ENCODE measurements around the gene TMEM171. TPM values are rescaled to one million over a fixed set of nuclear protein-coding genes. Genes with fewer than 3 reads are reported as not detected.
A peak's percentile ranks its signal among the peaks of the same experiment; 100 is the strongest.

The TMEM171 gene
- polyA plus RNA-seq, 1 donor (not counting 4 experiments of a cell fraction or from before 2014, with no cell fraction given), result 8.7 TPM

- dilution Hi-C loops (cut with MboI; ENCODE audit: extremely low pct_ligation_motif_present, low sequenced_read_pairs), result no loop called here
- H3K4me3 ChIP-seq (ENCODE audit: control insufficient read depth in 2 of 3, extremely low read depth in 1 of 3, insufficient read depth in 2 of 3, low read depth in 1 of 3, low read length in 3 of 3), result peak overlapping the region in 1 of 3 experiments; percentile 16
Measured at GRCh38 chr5:73122875-73123810, 2.8 kb downstream of the TMEM171 start.

GRCh38 chr5:73125289-73125688 is 4.9 kb downstream of the TMEM171 start:
- DNase-seq (ENCODE audit: low read depth, low spot score), result no peak
- TF ChIP-seq EZH2 (IDR thresholded peaks at IDR 0.05; ENCODE audit: low read length) (no peak), CTCF (optimal IDR thresholded peaks at IDR 0.05 in 1 of 3, IDR thresholded peaks at IDR 0.05 in 1 of 3, conservative IDR thresholded peaks at IDR 0.05 in 1 of 3; ENCODE audit: extremely low read depth in 1 of 3, insufficient read depth in 2 of 3, low read length in 3 of 3) (no peak)

More at GRCh38 chr5:73122875-73123810, 2.8 kb downstream of the TMEM171 start:
- Histone ChIP-seq H3K9me3 (ENCODE audit: control insufficient read depth, low read depth, low read length) (no peaks in the 10 kb centered on the region), H3K27ac (ENCODE audit: control insufficient read depth, insufficient read depth, low read length) (peak overlapping the region; percentile 48), H3K4me1 (ENCODE audit: control insufficient read depth, extremely low read depth, insufficient read depth, low read length) (peaks cover 22% of the 10 kb centered on the region), H3K79me2 (ENCODE audit: control insufficient read depth, insufficient read depth, low read length) (peaks cover 4% of the 10 kb centered on the region), H3K9ac (ENCODE audit: control insufficient read depth, extremely low read depth, insufficient read depth, low read length) (no peak overlapping the region), H2AFZ (ENCODE audit: control insufficient read depth, low read length) (no peak overlapping the region), H3K36me3 (ENCODE audit: control insufficient read depth in 2 of 2, extremely low read depth in 1 of 2, insufficient read depth in 2 of 2, low read length in 2 of 2) (peaks cover 14 to 15% of the 10 kb centered on the region in 2 experiments), H4K20me1 (ENCODE audit: control insufficient read depth, extremely low read depth, insufficient read depth, low read length) (no peaks in the 10 kb centered on the region), H3K27me3 (ENCODE audit: control insufficient read depth, extremely low read depth, insufficient read depth, low read length) (no peaks in the 10 kb centered on the region), H3K4me2 (ENCODE audit: control insufficient read depth, extremely low read depth, insufficient read depth, low read depth, low read length) (peak overlapping the region; percentile 65), H3K9me1 (ENCODE audit: control insufficient read depth, extremely low read depth, insufficient read depth, low read length) (no peaks in the 10 kb centered on the region)
- no peak for DNase-seq (ENCODE audit: low read depth, low spot score)
- peak; percentile 63 for FAIRE-seq
- TF ChIP-seq EZH2 (IDR thresholded peaks at IDR 0.05; ENCODE audit: low read length), result no peak
- TF ChIP-seq CTCF (optimal IDR thresholded peaks at IDR 0.05 in 1 of 3, IDR thresholded peaks at IDR 0.05 in 1 of 3, conservative IDR thresholded peaks at IDR 0.05 in 1 of 3; ENCODE audit: extremely low read depth in 1 of 3, insufficient read depth in 2 of 3, low read length in 3 of 3), result no peak

More at GRCh38 chr5:73125289-73125688, 4.9 kb downstream of the TMEM171 start:
- H3K27me3 ChIP-seq (ENCODE audit: control insufficient read depth, extremely low read depth, insufficient read depth, low read length), result no peaks in the 10 kb centered on the region
- peaks cover 4% of the 10 kb centered on the region for H3K79me2 ChIP-seq (ENCODE audit: control insufficient read depth, insufficient read depth, low read length)
- H2AFZ ChIP-seq (ENCODE audit: control insufficient read depth, low read length), result no peak overlapping the region
- FAIRE-seq, result no peak
- no peaks in the 10 kb centered on the region for H3K9me1 ChIP-seq (ENCODE audit: control insufficient read depth, extremely low read depth, insufficient read depth, low read length)
- H4K20me1 ChIP-seq (ENCODE audit: control insufficient read depth, extremely low read depth, insufficient read depth, low read length), result no peaks in the 10 kb centered on the region
- H3K36me3 ChIP-seq (ENCODE audit: control insufficient read depth in 2 of 2, extremely low read depth in 1 of 2, insufficient read depth in 2 of 2, low read length in 2 of 2), result peaks cover 16 to 19% of the 10 kb centered on the region in 2 experiments
- no peak overlapping the region for H3K27ac ChIP-seq (ENCODE audit: control insufficient read depth, insufficient read depth, low read length)
- H3K4me2 ChIP-seq (ENCODE audit: control insufficient read depth, extremely low read depth, insufficient read depth, low read depth, low read length), result no peak overlapping the region
- H3K4me3 ChIP-seq (ENCODE audit: control insufficient read depth in 2 of 3, extremely low read depth in 1 of 3, insufficient read depth in 2 of 3, low read depth in 1 of 3, low read length in 3 of 3), result no peak overlapping the region
- peaks cover 19% of the 10 kb centered on the region for H3K4me1 ChIP-seq (ENCODE audit: control insufficient read depth, extremely low read depth, insufficient read depth, low read length)
- H3K9ac ChIP-seq (ENCODE audit: control insufficient read depth, extremely low read depth, insufficient read depth, low read length), result no peak overlapping the region
- no peaks in the 10 kb centered on the region for H3K9me3 ChIP-seq (ENCODE audit: control insufficient read depth, low read depth, low read length)
- dilution Hi-C loops (cut with MboI; ENCODE audit: extremely low pct_ligation_motif_present, low sequenced_read_pairs), result no loop called here

All from keratinocyte (primary cell).